Kidney epithelial cell (primary cell): ENCODE measurements around the gene MYG1. TPM values are rescaled to one million over a fixed set of nuclear protein-coding genes. Genes with fewer than 3 reads are reported as not detected.

Experiments used
- DNase-seq: peaks from one replicate; pipeline ENCODE4 v3.0.0-alpha.2; 2010; ENCODE audit warnings: low read depth
- H3K27me3 ChIP-seq: 2 replicates; pipeline ENCODE4 v1.6.0; 2011; ENCODE audit warnings: low read length; ENCODE audit not compliant: control insufficient read depth, insufficient read depth
- H3K36me3 ChIP-seq: 2 replicates; pipeline ENCODE4 v1.5.1; 2011; ENCODE audit warnings: low read length; ENCODE audit not compliant: control insufficient read depth, insufficient read depth
- H3K4me3 ChIP-seq: 2 replicates; pipeline ENCODE4 v1.5.1; 2011; ENCODE audit warnings: low read depth, mild to moderate bottlenecking, control low read depth, low read length
- CTCF ChIP-seq: IDR thresholded peaks from 2 replicates; pipeline ENCODE4 v1.5.1; 2011; ENCODE audit warnings: mild to moderate bottlenecking, moderate library complexity, low read length, control low read depth, inconsistent platforms; ENCODE audit not compliant: insufficient read depth, poor library complexity, severe bottlenecking
- total RNA-seq: library from RNA; depleted of rRNA; stranded (reverse); fragments of >200 nt; gene quantifications from 2 replicates; pipeline ENCODE4 v1.2.3, GENCODE V29; 2015

The MYG1 gene
- total RNA-seq, 1 donor from 2014 or later = 75.3 TPM

- DNase-seq = no peak
- Histone ChIP-seq H3K4me3 (no peak overlapping the region), H3K27me3 (no peaks in the 10 kb centered on the region), H3K36me3 (no peaks in the 10 kb centered on the region)
- no peak for TF ChIP-seq CTCF
Observed at GRCh38 chr12:53279283-53279869, 20.1 kb upstream of the MYG1 start.

GRCh38 chr12:53279888-53280498 is 19.5 kb upstream of the MYG1 start:
- TF ChIP-seq CTCF = no peak
- Histone ChIP-seq H3K36me3 (no peaks in the 10 kb centered on the region), H3K4me3 (no peak overlapping the region), H3K27me3 (no peaks in the 10 kb centered on the region)
- DNase-seq = no peak

GRCh38 chr12:53286448-53286847 is 13.0 kb upstream of the MYG1 start:
- no peak for TF ChIP-seq CTCF
- DNase-seq = no peak
- Histone ChIP-seq H3K27me3 (no peaks in the 10 kb centered on the region), H3K4me3 (no peak overlapping the region), H3K36me3 (no peaks in the 10 kb centered on the region)

- H3K4me3 ChIP-seq = no peak overlapping the region
Observed at GRCh38 chr12:53287741-53288216, 11.7 kb upstream of the MYG1 start.

GRCh38 chr12:53288322-53288721 is 11.2 kb upstream of the MYG1 start:
- Histone ChIP-seq H3K27me3 (no peaks in the 10 kb centered on the region), H3K36me3 (no peaks in the 10 kb centered on the region), H3K4me3 (no peak overlapping the region)
- no peak for DNase-seq
- no peak for TF ChIP-seq CTCF

More at GRCh38 chr12:53287741-53288216, 11.7 kb upstream of the MYG1 start:
- Histone ChIP-seq H3K36me3 (no peaks in the 10 kb centered on the region), H3K27me3 (no peaks in the 10 kb centered on the region)
- DNase-seq = no peak
- peak; percentile 69 for TF ChIP-seq CTCF

GRCh38 chr12:53289891-53290290 is 9.6 kb upstream of the MYG1 start:
- no peak overlapping the region for H3K4me3 ChIP-seq
- H3K36me3 ChIP-seq = no peaks in the 10 kb centered on the region
- no peak for TF ChIP-seq CTCF
- no peaks in the 10 kb centered on the region for H3K27me3 ChIP-seq
- no peak for DNase-seq
